ENCODE results near the gene DGUOK. TPM values are rescaled to one million over a fixed set of nuclear protein-coding genes. Genes with fewer than 3 reads are reported as not detected.

DGUOK gene
- total and polyA plus RNA-seq, 10 of the 15 experiments (the other 5 are each of a cell fraction or from before 2014, with no cell fraction given) = 64.4 to 234 (median 91.4) TPM

DNA sequence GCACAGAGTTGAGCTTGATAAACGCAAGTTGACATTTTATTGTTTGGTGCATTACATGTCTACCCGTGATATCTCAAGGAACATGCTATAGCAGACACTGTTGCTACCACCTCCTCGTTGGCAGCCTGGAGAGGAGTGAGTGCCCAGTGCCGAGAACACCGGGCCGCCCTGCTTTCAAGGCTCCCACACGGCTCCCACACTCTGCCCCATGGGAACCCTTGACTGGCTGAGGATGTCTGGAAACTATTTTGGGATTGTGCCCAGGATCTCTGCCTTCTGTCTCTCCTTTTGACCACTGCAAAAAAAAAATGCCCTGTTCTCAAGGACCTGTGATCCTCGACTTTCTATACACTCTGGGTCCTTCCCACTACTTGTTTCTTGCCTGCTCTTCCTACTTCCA, 79.1 kb downstream of the DGUOK start:
- 98% methylated on average over 8 of the region's 8 CpGs for WGBS (ENCODE audit: insufficient coverage, insufficient replicate concordance, low lambda C conversion rate, missing lambda C conversion rate)
- ATAC-seq (no peak), FAIRE-seq (no peak), DNase-seq (ENCODE audit: low read depth, low spot score) (no peak)
- no peaks in the 10 kb centered on the region for H3K27me3 ChIP-seq (replicated peaks in 1 of 2; ENCODE audit: control insufficient read depth in 2 of 2, insufficient read depth in 2 of 2, low read length in 1 of 2)
- no TSS peak for BruUV-seq (replicated peaks)
- no peak overlapping the region for H3K27ac ChIP-seq (ENCODE audit: control insufficient read depth, insufficient read depth)
- in situ Hi-C loops (cut with MboI) = no loop called here
- H3K9me3 ChIP-seq (replicated peaks; ENCODE audit: control insufficient read depth, insufficient read depth, low read length) = no peaks in the 10 kb centered on the region
- ChIA-PET POLR2A (interaction anchor here (0.6 to 3.4 kb wide), 3 partner anchors 14 to 168 kb away, joined by 3 to 16 read pairs (median 5); no protein-coding TSS in a partner anchor), RAD21 (ENCODE audit: unreplicated experiment) (interaction anchor here (1.2 kb wide), 1 partner anchor 14 kb away, joined by 3 read pairs; no protein-coding TSS in a partner anchor), SMC1A (ENCODE audit: uncharacterized antibody, unreplicated experiment) (interaction anchor here (1.1 to 5.0 kb wide), 5 partner anchors 11 to 21 kb away, joined by 3 to 25 read pairs (median 3); no protein-coding TSS in a partner anchor), CTCF (interaction anchor here (0.7 to 1.0 kb wide), 3 partner anchors 9 to 98 kb away, joined by 3 to 4 read pairs (median 3); no protein-coding TSS in a partner anchor)
- intact Hi-C loops (cut with micrococcal nuclease; ENCODE audit: unreplicated experiment) = no loop called here
- peaks cover 31 to 35% of the 10 kb centered on the region in 2 experiments; a peak in 3 of 4 replicates for H3K36me3 ChIP-seq (ENCODE audit: control insufficient read depth in 2 of 2, insufficient read depth in 2 of 2, low read length in 1 of 2)
- H3K4me1 ChIP-seq (ENCODE audit: control insufficient read depth, insufficient read depth, low read length) = peaks cover 9% of the 10 kb centered on the region
- peaks cover 98% of the 10 kb centered on the region for H3K79me2 ChIP-seq (ENCODE audit: control insufficient read depth, insufficient read depth, low read length)
- TF ChIP-seq, protein P1, sequence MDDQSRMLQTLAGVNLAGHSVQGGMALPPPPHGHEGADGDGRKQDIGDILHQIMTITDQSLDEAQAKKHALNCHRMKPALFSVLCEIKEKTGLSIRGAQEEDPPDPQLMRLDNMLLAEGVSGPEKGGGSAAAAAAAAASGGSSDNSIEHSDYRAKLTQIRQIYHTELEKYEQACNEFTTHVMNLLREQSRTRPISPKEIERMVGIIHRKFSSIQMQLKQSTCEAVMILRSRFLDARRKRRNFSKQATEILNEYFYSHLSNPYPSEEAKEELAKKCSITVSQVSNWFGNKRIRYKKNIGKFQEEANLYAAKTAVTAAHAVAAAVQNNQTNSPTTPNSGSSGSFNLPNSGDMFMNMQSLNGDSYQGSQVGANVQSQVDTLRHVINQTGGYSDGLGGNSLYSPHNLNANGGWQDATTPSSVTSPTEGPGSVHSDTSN (IDR thresholded peaks at IDR 0.05; ENCODE audit: insufficient replicate concordance, low read depth, low read length) = no peak
- TF ChIP-seq, protein P2, sequence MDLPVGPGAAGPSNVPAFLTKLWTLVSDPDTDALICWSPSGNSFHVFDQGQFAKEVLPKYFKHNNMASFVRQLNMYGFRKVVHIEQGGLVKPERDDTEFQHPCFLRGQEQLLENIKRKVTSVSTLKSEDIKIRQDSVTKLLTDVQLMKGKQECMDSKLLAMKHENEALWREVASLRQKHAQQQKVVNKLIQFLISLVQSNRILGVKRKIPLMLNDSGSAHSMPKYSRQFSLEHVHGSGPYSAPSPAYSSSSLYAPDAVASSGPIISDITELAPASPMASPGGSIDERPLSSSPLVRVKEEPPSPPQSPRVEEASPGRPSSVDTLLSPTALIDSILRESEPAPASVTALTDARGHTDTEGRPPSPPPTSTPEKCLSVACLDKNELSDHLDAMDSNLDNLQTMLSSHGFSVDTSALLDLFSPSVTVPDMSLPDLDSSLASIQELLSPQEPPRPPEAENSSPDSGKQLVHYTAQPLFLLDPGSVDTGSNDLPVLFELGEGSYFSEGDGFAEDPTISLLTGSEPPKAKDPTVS (IDR thresholded peaks at IDR 0.05; ENCODE audit: low read depth, low read length) = no peak
- no peak overlapping the region for H3K4me2 ChIP-seq (ENCODE audit: control insufficient read depth, insufficient read depth)
- H2AFZ ChIP-seq (ENCODE audit: control insufficient read depth, low read depth, low read length) = no peak overlapping the region
- H3K9ac ChIP-seq (ENCODE audit: control insufficient read depth, insufficient read depth, low read length) = no peak overlapping the region
- H4K20me1 ChIP-seq (ENCODE audit: control insufficient read depth, insufficient read depth) = peaks cover 18% of the 10 kb centered on the region
- H3K4me3 ChIP-seq = no peak overlapping the region

All from GM12878 (cell line).